Measurements from ENCODE around the gene FIGNL1. TPM values are rescaled to one million over a fixed set of nuclear protein-coding genes. Genes with fewer than 3 reads are reported as not detected.

FIGNL1 gene
- total and polyA plus RNA-seq, 12 donors, result 1.7 to 6.6 (median 4.8) TPM

- no peak for ATAC-seq
- no peak for DNase-seq
- H3K4me3 ChIP-seq, result no peak overlapping the region
- intact Hi-C loops (cut with DNase I), result no loop called here
- peaks cover 0 to 10% (median 0%) of the 10 kb centered on the region in 11 donors for H3K9me3 ChIP-seq
- no peak for TF ChIP-seq CTCF (IDR thresholded peaks at IDR 0.05)
- peaks cover 0 to 9% (median 0%) of the 10 kb centered on the region in 7 donors for H3K27me3 ChIP-seq
- no peaks in the 10 kb centered on the region for H3K36me3 ChIP-seq
- peaks cover 0 to 7% (median 5%) of the 10 kb centered on the region in 9 donors for H3K4me1 ChIP-seq
- no peak overlapping the region for H3K27ac ChIP-seq
- WGBS, 2 donors, result 79 to 92% methylated on average over 1 of the region's 1 CpG
These were observed 41.8 kb upstream of the FIGNL1 start for GRCh38 chr7:50491943-50492342.

- no peak for ATAC-seq
- DNase-seq, result no peak
- intact Hi-C loops (cut with DNase I), result no loop called here
- Histone ChIP-seq H3K9me3 (peaks cover 0 to 10% (median 0%) of the 10 kb centered on the region in 11 donors), H3K4me1 (no peaks in the 10 kb centered on the region), H3K36me3 (no peaks in the 10 kb centered on the region), H3K27ac (no peak overlapping the region), H3K4me3 (no peak overlapping the region), H3K27me3 (peaks cover 0 to 9% (median 0%) of the 10 kb centered on the region in 7 donors)
- WGBS, 2 donors, result 61 to 73% methylated on average over 5 of the region's 5 CpGs
- no peak for TF ChIP-seq CTCF (IDR thresholded peaks at IDR 0.05)
These were observed 41.1 kb upstream of the FIGNL1 start for GRCh38 chr7:50491209-50491608.

- Histone ChIP-seq H3K27me3 (peaks cover 0 to 9% (median 0%) of the 10 kb centered on the region in 7 donors), H3K36me3 (no peaks in the 10 kb centered on the region), H3K27ac (no peak overlapping the region), H3K4me1 (no peaks in the 10 kb centered on the region), H3K4me3 (no peak overlapping the region), H3K9me3 (peaks cover 0 to 10% (median 0%) of the 10 kb centered on the region in 11 donors)
- ATAC-seq (no peak), DNase-seq (no peak)
- intact Hi-C loops (cut with DNase I), result no loop called here
- TF ChIP-seq CTCF (IDR thresholded peaks at IDR 0.05), result no peak
These were observed 38.2 kb upstream of the FIGNL1 start for GRCh38 chr7:50488379-50488778.

GRCh38 chr7:50486512-50486911 is 36.4 kb upstream of the FIGNL1 start:
- intact Hi-C loops (cut with DNase I), result no loop called here
- Histone ChIP-seq H3K4me3 (no peak overlapping the region), H3K27ac (no peak overlapping the region), H3K9me3 (peaks cover 0 to 10% (median 0%) of the 10 kb centered on the region in 11 donors), H3K36me3 (no peaks in the 10 kb centered on the region), H3K27me3 (peaks cover 0 to 5% (median 0%) of the 10 kb centered on the region in 7 donors), H3K4me1 (no peaks in the 10 kb centered on the region)
- WGBS, 2 donors, result 96 to 100% methylated on average over 1 of the region's 1 CpG
- TF ChIP-seq CTCF (IDR thresholded peaks at IDR 0.05), result no peak
- no peak for ATAC-seq
- DNase-seq, result no peak
